Measurements from ENCODE around the gene OOSP1.
"Not testable (repeated sequence)": the region's sequence is repeated elsewhere in the genome, so short reads cannot be mapped to it uniquely, and the experiment has no call there.

Gene OOSP1

DNA sequence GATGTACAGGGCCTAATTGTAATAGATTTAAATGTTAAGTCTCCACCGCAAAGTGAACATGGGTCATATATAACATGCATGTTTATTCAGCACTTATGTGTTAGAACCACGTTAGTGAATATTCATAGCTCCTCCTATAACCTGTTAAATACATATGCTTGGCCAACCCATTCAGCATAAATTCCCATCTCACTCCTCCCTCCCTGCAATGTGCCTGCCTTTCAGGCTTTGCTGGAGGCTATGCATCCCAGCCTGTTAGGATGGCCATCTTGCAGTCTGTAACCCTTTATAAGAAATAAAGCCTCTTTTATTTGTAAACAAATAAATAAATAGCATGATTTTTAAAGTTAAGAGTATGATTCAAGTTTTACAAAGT lies 23.9 kb downstream of the OOSP1 start:
- no peak for DNase-seq

DNA sequence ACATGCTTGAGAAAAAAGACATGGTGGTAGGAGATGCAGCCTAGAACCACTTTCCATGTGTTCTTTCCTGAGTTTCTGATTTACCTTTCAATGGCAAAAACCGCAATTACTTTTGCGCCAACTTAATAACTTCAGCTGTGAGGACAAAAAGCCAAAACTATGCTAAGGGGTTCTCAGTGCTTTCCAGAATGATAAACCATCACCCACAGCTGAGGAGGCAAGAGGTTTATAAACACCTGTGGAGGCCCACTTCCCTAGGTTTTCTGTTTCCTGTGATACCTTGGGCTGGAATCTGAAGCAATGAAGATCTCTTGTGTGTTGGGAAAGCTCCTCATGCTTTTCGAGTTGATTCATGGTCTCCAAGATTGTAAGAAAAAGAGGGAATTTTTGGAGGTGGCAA lies 25.5 kb downstream of the OOSP1 start, which contains the start of gene OOSP4A:
Gene OOSP4A (plus strand): TSS at position 301 of the 400 bp plus-strand sequence. CDS start 0 bp downstream, at position 301.
- DNase-seq, result no peak

DNA sequence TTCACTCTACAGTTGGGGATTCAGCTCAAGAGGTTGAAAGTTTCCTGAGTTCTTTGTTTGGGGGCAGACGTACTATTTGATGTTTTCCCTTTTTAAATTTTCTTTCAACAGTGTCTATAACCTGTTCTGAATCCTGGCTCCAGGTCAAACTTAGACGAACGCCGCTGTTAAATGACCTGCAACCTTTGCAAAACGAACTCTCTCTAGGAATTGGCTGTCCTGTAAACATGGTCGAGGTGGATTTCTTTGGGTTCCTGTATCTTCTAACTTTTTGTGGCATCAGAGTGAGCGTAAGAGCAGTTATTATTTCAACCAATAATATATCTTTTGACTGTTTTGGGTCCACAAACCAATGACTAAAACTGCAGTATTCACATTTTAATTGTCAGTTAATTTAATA lies 27.2 kb downstream of the OOSP1 start:
- no peak for DNase-seq

DNA sequence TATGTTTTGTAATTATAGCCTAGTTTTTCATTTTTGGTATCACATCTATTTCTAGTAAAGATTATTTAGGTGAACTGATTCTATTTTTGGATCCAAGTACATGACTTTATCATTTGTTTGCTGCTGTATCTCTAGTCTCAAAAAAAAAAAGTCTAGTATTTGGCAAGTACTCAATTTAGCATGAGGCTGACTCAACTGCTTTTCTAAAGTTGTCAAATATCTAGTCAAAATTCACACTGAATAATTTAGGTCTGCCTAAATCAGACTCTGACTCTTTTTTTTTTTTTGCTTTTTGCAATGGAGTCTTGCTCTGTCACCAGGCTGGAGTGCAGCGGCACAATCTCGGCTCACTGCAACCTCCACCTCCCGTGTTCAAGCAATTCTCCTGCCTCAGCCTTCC lies 28.0 kb downstream of the OOSP1 start:
- DNase-seq, result no peak

DNA sequence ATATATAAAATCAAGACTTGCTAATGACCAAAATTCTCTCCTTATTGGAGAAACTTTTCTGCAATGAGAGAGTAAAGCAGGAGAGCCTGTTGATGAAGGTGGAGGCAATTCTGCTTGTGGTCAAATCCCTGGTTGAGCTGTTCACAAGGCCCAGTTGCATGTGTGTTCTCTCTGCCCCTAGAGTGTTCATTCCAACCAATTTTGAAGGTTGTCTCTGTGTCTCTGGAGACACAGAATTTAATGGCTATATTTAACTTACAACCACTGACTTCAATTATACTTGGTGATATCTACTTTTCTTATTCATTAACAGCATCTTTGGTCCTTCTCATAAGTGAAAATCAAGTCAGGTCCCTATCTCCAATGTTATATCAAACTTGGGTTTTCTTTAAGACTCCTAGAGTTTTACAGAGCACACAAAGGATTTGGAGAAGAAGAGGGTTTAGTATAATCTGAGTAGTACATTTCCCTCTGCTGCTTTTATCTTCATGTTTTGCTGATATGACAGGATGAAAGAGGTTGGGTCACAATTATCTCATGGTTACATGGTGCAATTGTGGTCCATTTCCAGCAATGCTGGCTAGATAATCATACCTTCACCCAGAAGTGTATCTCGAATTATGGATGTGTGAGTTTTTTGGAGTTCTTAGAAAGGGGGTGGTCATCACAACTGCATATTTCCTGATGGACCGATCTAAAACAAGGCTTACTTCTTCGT lies 29.6 kb downstream of the OOSP1 start:
- no peak for DNase-seq

DNA sequence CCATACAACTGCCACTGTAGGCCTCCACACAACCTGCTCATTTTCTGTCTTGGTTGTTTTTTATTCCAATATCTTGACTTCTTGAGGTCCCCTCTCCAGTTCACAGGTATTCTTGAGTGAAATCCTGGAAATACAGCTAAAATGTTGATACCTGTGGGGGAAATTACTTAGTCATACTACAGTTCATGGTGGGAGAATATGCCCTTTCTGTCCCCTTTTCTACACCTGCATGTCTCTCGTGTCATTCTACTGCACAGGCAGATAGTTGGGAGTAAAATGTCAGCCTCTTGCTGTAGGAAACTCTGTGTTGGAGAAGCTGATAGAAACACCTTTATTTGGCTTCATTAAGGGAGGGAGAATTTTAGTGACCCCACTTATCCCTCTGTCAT lies 30.2 kb downstream of the OOSP1 start:
- no peak for DNase-seq

DNA sequence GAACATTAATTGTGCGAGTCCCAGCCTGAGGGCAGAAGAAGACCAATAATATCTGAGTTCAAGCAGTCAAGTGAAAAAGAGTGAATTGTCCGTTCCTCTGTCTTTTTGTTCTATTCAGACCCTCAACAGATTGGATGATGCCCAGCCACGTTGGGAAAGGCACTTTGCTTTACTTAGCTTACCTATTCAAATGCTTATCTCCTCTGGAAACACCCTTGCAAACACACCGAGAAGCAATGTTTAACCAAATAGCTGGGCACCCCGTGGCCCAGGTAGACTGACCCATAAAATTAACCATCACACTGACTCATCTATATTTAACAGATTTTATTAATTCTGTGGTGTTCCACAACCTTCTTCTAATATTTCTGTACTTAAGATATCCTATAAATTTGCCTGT lies 34.9 kb downstream of the OOSP1 start:
- DNase-seq, result no peak

DNA sequence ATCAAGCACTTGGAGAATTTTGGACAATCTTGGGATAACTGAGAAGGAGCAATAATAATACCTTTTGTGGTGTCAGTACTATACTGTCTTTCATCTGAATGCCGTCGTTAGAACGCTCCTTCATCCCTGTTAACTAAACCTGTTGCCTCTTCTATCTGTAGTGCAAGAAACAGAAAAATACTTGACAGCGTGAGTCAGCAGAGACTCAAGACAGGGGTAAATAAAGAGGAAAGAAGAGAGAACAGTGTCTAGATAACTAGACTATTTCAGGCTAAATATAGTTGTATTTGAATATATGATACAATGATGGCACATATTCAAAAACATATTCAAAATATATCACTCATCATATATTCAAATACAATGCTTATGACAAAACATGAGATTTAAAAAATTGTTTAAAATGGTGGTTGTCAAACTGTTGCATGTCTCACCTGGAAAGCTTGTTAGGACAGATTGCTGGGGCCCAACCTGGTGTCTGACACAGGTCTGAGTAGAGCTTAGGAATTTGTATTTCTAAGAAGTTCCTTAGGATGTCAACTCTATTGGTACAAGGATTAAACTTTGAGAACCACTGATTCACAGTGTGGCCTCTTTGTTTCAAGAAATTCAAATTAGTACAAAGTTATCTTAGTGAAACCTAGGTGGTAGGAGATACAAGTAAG lies 43.0 kb downstream of the OOSP1 start:
- no peak for DNase-seq

DNA sequence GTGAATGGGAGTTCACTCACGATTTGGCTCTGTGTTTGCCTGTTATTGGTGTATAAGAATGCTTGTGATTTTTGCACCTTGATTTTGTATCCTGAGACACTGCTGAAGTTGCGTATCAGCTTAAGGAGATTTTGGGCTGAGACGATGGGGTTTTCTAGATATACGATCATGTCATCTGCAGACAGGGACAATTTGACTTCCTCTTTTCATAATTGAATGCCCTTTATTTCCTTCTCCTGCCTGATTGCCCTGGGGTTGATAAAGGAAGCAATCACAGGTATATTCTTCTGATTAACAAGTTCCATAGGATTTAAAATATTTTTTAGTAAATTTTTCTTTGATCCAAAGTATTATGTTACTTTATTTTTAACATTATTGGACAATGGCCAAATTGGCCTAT lies 43.8 kb downstream of the OOSP1 start:
- DNase-seq, result not testable (repeated sequence)

DNA sequence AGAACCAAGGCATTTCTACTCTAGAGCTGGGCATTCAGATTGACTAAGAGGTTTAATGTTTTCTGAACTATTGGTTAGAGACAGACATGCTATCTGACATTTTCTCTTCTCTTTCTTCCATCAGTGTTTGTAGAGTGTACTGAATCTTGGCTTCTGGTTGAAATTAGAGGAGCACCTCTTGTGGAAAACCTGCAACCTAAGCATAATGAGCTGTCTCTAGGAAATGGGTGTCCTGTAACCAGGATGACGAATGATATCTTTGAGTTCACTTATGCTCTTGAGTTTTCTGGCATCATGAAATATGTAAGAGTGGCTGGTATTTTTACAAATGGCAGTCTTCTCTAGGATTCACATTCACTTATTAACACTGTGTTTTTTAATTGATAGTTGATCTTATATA lies 45.0 kb downstream of the OOSP1 start:
- no peak for DNase-seq

DNA sequence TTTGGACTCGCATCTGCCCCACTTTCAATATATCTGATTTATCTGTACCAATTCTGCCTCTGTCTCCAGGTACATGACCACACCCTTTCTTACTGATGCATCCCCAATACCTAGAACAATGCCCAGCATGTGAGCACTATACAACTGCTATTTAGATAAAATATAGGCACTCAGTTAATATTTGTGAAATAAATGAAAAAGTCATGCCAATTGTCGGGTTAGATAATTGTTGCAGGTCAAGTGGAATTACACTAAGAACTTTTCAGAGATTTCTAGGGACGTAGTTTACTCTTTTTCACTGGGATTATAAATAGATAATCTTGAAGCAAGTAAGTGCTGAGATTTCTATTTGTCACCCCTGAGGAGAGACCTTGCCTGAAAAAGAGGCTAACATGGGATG lies 46.1 kb downstream of the OOSP1 start:
- no peak for DNase-seq

DNA sequence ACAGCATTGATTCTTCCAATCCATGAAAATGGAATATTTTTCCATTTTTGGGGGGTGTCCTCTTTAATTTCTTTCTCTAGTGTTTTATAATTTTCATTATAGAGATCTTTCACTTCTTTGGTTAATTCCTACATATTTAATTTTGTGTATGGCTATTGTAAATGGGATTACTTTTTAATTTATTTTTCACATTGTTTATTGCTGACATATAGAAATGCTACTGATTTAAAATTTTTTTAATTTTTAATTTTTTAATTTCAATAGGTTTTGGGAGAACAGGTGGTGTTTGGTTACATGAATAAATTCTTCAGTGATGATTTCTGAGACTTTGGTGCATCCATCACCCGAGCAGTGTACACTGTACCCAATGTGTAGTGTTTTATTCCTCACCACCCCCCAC lies 52.2 kb downstream of the OOSP1 start:
- DNase-seq, result no peak

DNA sequence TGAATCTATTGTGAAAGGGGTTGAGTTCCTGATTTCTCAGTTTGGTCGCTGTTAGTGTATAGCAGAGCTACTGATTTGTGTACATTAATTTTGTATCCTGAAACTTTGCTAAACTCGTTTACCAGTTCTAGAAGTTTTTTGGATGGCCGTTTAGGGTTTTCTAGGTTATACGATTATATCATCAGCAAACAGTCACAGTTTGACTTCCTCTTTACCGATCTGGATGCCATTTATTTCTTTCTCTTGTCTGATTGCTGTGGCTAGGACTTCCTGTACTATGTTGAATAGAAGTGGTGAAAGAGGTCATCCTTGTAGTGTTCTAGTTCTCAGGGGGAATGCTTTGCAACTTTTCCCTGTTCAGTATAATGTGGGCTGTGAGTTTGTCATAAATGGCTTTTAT lies 54.2 kb downstream of the OOSP1 start:
- DNase-seq, result no peak

DNA sequence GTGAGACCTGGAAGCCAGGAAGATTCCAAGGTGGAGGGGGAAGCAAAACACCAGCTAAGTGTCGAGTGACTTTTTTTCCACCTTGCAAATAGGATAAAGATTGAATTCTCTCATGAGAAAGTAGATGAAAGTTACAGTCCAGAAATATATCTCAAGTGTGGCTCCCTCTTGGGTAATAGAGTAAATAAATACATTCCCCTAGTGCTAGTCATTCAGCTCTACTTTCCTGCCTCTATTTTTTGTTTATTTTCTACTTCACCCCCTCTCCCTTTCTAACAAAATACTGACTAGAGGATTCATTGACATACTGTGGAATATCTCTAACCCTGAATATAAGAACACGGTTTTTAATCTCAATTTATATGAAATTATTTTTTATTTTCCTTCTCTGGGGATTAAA lies 59.6 kb downstream of the OOSP1 start:
- DNase-seq, result no peak

DNA sequence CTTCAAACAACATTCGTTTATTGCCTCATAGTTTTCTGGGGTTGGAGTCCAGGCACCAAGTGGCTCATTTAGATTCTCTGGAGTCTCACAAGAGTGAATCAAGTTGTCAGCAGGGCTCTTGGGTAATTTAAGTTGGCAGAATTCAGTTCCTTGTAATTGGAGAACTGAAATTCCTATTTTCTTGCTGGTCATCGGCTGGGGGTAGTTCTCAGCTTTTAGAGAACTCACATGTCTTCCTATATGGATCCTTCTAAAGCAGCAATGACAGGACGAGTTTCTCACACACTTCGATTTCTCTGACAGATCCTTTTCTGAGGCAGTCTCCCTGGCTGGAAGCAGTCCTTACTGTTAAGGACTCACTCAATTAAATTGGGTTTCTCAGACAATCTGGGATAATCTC lies 61.5 kb downstream of the OOSP1 start:
- no peak for DNase-seq

DNA sequence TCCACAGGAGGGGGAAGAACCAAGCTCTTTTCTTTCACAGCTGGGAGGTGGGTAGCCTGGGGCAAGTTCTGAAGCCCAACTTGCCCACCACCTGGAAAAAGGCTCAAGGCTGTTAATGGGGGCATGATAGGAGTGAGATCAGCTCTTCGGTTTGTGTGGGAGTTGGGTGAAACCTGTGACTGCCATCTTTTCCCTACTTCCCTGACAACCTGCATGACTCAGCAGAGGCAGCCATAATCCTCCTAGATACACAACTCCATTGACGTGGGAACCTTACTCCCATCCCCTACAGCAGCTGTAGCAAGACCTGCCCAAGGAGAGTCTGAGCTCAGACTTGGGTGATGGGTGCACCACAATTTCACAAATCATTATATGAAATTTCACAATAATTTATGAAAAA lies 65.5 kb downstream of the OOSP1 start:
- no peak for DNase-seq

DNA sequence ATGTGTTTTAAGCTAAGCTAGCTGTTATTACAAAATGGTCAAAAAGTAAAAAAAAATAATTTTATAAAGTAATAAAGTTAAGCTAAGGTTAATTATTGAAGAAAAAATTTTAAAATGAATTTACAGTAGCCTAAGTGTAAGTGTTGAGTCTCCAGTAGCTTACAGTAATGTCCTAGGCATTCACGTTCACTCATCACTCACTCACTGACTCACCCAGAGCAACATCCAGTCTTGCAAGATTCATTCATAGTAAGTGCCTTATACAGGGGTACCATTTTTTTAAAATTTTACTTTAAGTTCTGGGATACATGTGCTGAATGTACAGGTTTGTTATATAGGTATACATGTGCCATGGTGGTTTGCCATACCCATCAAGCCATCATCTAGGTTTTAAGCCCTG lies 67.1 kb downstream of the OOSP1 start:
- DNase-seq, result no peak
